GM19023 (cell line): Measurements from ENCODE around the gene BST1.

ENCODE experiments used
- ATAC-seq: cut with Tn5 transposase; IDR thresholded peaks from one replicate; pipeline ENCODE4 v1.9.1; 2021; ENCODE audit warnings: mild to moderate bottlenecking, moderate library complexity; ENCODE audit not compliant: unreplicated experiment

BST1 gene

GRCh38 chr4:15777697-15778288 is 74.9 kb downstream of the BST1 start:
- ATAC-seq, result no peak

- peak; percentile 78 for ATAC-seq
Observed at GRCh38 chr4:15778289-15779241, 75.7 kb downstream of the BST1 start, which contains the start of gene CD38. CD38 (plus strand) TSS chr4:15778328; CDS start chr4:15778415, 87 bp downstream.

- ATAC-seq, result no peak
Observed at GRCh38 chr4:15779306-15779705, 76.4 kb downstream of the BST1 start.

- no peak for ATAC-seq
Observed at GRCh38 chr4:15779809-15780208, 76.9 kb downstream of the BST1 start.

GRCh38 chr4:15781427-15782095 is 78.7 kb downstream of the BST1 start:
- ATAC-seq, result no peak
